ENCODE data around the gene ADCY3.

ADCY3 gene

DNA sequence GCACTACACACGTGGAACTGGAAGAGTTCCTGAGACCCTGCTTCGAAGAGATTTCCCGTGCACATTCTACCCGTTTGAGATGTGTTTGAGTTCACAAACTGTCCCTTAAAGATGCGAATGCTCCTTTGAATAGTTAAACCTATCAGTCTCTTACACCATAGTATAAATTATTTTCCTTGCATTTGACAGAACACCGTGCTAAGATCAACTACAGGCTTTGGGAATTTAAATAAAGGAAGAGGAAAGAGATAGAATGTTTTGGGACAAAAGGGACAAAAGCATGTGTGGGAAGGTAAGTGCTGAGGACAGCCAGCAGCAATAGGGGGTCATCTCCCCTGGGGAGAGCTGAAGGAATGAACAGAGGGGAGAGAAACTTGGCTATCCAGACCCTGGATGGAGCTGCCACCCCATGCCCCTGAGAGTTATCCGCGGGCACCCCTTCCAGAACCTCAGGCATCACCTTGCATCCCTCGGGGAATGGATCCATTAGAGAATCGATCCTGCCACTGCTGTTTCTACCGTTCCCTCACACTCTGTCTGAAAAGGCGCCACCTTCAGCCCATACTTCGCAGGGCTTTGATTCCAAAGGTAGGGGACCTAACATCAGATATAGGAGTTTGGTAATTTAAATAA lies 888 bp upstream of the ADCY3 start:
- DNase-seq = peak in 2 of 3 donors; percentile 31 to 32
- Histone ChIP-seq H3K4me3 (ENCODE audit: control insufficient read depth in 1 of 7, extremely low read depth in 1 of 7, insufficient read depth in 4 of 7, low read depth in 2 of 7, low read length in 6 of 7) (peak overlapping the region; percentile 8 to 81 (median 54)), H3K27ac (ENCODE audit: insufficient read depth in 1 of 2, low read depth in 1 of 2, low read length in 2 of 2, poor library complexity in 1 of 2, severe bottlenecking in 2 of 2) (no peak overlapping the region), H3K9me3 (ENCODE audit: control extremely low read depth in 1 of 5, control insufficient read depth in 4 of 5, insufficient read depth in 2 of 5, low read depth in 1 of 5, low read length in 4 of 5) (no peaks in the 10 kb centered on the region), H3K27me3 (replicated peaks in 2 of 5; ENCODE audit: control insufficient read depth in 4 of 5, insufficient read depth in 5 of 5, low read length in 4 of 5) (no peaks in the 10 kb centered on the region), H3K4me1 (ENCODE audit: control extremely low read depth in 1 of 4, control insufficient read depth in 4 of 4, insufficient read depth in 4 of 4, low read length in 3 of 4) (peaks cover 0 to 42% (median 36%) of the 10 kb centered on the region in 4 experiments), H3K36me3 (ENCODE audit: control insufficient read depth in 4 of 4, insufficient read depth in 4 of 4, low read length in 3 of 4) (peaks cover 0 to 11% (median 4%) of the 10 kb centered on the region in 4 experiments)
- ChIA-PET CTCF (no interaction called here), POLR2A (interaction anchor here (2.0 kb wide), 1 partner anchor 10 kb away, joined by 4 read pairs; no protein-coding TSS in a partner anchor)
- 38% methylated on average over 9 of the region's 13 CpGs for WGBS (ENCODE audit: insufficient coverage)

GRCh38 chr2:24919506-24920097 lies 435 bp downstream of the ADCY3 start:
- peaks cover 0 to 19% (median 6%) of the 10 kb centered on the region in 4 experiments for H3K36me3 ChIP-seq (ENCODE audit: control insufficient read depth in 4 of 4, insufficient read depth in 4 of 4, low read length in 3 of 4)
- under 1% methylated on average over 61 of the region's 76 CpGs for WGBS (ENCODE audit: insufficient coverage)
- H3K9me3 ChIP-seq (ENCODE audit: control extremely low read depth in 1 of 5, control insufficient read depth in 4 of 5, insufficient read depth in 2 of 5, low read depth in 1 of 5, low read length in 4 of 5) = no peaks in the 10 kb centered on the region
- DNase-seq = no peak
- CTCF ChIA-PET = interaction anchor here (0.5 to 1.2 kb wide), 2 partner anchors 16 to 525 kb away, joined by 3 read pairs; no protein-coding TSS in a partner anchor
- H3K27ac ChIP-seq (ENCODE audit: insufficient read depth in 1 of 2, low read depth in 1 of 2, low read length in 2 of 2, poor library complexity in 1 of 2, severe bottlenecking in 2 of 2) = no peak overlapping the region
- H3K27me3 ChIP-seq (replicated peaks in 2 of 5; ENCODE audit: control insufficient read depth in 4 of 5, insufficient read depth in 5 of 5, low read length in 4 of 5) = no peaks in the 10 kb centered on the region
- peak overlapping the region; percentile 41 to 81 (median 68) for H3K4me3 ChIP-seq (ENCODE audit: control insufficient read depth in 1 of 7, extremely low read depth in 1 of 7, insufficient read depth in 4 of 7, low read depth in 2 of 7, low read length in 6 of 7)
- POLR2A ChIA-PET = interaction anchor here (0.7 to 2.0 kb wide), 2 partner anchors 11 to 16 kb away, joined by 3 to 4 read pairs; no protein-coding TSS in a partner anchor
- H3K4me1 ChIP-seq (ENCODE audit: control extremely low read depth in 1 of 4, control insufficient read depth in 4 of 4, insufficient read depth in 4 of 4, low read length in 3 of 4) = peaks cover 0 to 40% (median 37%) of the 10 kb centered on the region in 4 experiments

GRCh38 chr2:24919037-24919505 lies 966 bp downstream of the ADCY3 start:
- 45% methylated on average over 13 of the region's 13 CpGs for WGBS (ENCODE audit: insufficient coverage)
- H3K9me3 ChIP-seq (ENCODE audit: control extremely low read depth in 1 of 5, control insufficient read depth in 4 of 5, insufficient read depth in 2 of 5, low read depth in 1 of 5, low read length in 4 of 5) = no peaks in the 10 kb centered on the region
- H3K27me3 ChIP-seq (replicated peaks in 2 of 5; ENCODE audit: control insufficient read depth in 4 of 5, insufficient read depth in 5 of 5, low read length in 4 of 5) = no peaks in the 10 kb centered on the region
- H3K4me3 ChIP-seq (ENCODE audit: control insufficient read depth in 1 of 7, extremely low read depth in 1 of 7, insufficient read depth in 4 of 7, low read depth in 2 of 7, low read length in 6 of 7) = peak overlapping the region; percentile 41 to 81 (median 68)
- no peak overlapping the region for H3K27ac ChIP-seq (ENCODE audit: insufficient read depth in 1 of 2, low read depth in 1 of 2, low read length in 2 of 2, poor library complexity in 1 of 2, severe bottlenecking in 2 of 2)
- H3K4me1 ChIP-seq (ENCODE audit: control extremely low read depth in 1 of 4, control insufficient read depth in 4 of 4, insufficient read depth in 4 of 4, low read length in 3 of 4) = peaks cover 0 to 40% (median 37%) of the 10 kb centered on the region in 4 experiments
- peaks cover 0 to 19% (median 6%) of the 10 kb centered on the region in 4 experiments for H3K36me3 ChIP-seq (ENCODE audit: control insufficient read depth in 4 of 4, insufficient read depth in 4 of 4, low read length in 3 of 4)
- ChIA-PET POLR2A (interaction anchor here (0.7 to 2.0 kb wide), 2 partner anchors 11 to 17 kb away, joined by 3 to 4 read pairs; no protein-coding TSS in a partner anchor), CTCF (interaction anchor here (0.5 to 1.2 kb wide), 2 partner anchors 17 to 524 kb away, joined by 3 read pairs; no protein-coding TSS in a partner anchor)
- peak in 2 of 3 donors; percentile 37 to 53 for DNase-seq

GRCh38 chr2:24918326-24919036 lies 1.6 kb downstream of the ADCY3 start:
- H3K4me3 ChIP-seq (ENCODE audit: control insufficient read depth in 1 of 7, extremely low read depth in 1 of 7, insufficient read depth in 4 of 7, low read depth in 2 of 7, low read length in 6 of 7) = peak overlapping the region in 4 of 7 experiments; percentile 61 to 81 (median 69)
- H3K36me3 ChIP-seq (ENCODE audit: control insufficient read depth in 4 of 4, insufficient read depth in 4 of 4, low read length in 3 of 4) = peaks cover 0 to 19% (median 8%) of the 10 kb centered on the region in 4 experiments
- no peak for DNase-seq
- H3K4me1 ChIP-seq (ENCODE audit: control extremely low read depth in 1 of 4, control insufficient read depth in 4 of 4, insufficient read depth in 4 of 4, low read length in 3 of 4) = peaks cover 0 to 40% (median 37%) of the 10 kb centered on the region in 4 experiments
- no peaks in the 10 kb centered on the region for H3K27me3 ChIP-seq (replicated peaks in 2 of 5; ENCODE audit: control insufficient read depth in 4 of 5, insufficient read depth in 5 of 5, low read length in 4 of 5)
- no peaks in the 10 kb centered on the region for H3K9me3 ChIP-seq (ENCODE audit: control extremely low read depth in 1 of 5, control insufficient read depth in 4 of 5, insufficient read depth in 2 of 5, low read depth in 1 of 5, low read length in 4 of 5)
- no peak overlapping the region for H3K27ac ChIP-seq (ENCODE audit: insufficient read depth in 1 of 2, low read depth in 1 of 2, low read length in 2 of 2, poor library complexity in 1 of 2, severe bottlenecking in 2 of 2)
- CTCF ChIA-PET = interaction anchor here (0.5 to 1.3 kb wide), 4 partner anchors 17 to 523 kb away, joined by 3 to 4 read pairs (median 3); no protein-coding TSS in a partner anchor
- WGBS (ENCODE audit: insufficient coverage) = 97% methylated on average over 41 of the region's 42 CpGs
- POLR2A ChIA-PET = no interaction called here

GRCh38 chr2:24917731-24918325 lies 2.2 kb downstream of the ADCY3 start:
- no peak for DNase-seq
- WGBS (ENCODE audit: insufficient coverage) = 97% methylated on average over 11 of the region's 12 CpGs
- H3K27ac ChIP-seq (ENCODE audit: insufficient read depth in 1 of 2, low read depth in 1 of 2, low read length in 2 of 2, poor library complexity in 1 of 2, severe bottlenecking in 2 of 2) = no peak overlapping the region
- no peaks in the 10 kb centered on the region for H3K27me3 ChIP-seq (replicated peaks in 2 of 5; ENCODE audit: control insufficient read depth in 4 of 5, insufficient read depth in 5 of 5, low read length in 4 of 5)
- no peak overlapping the region for H3K4me3 ChIP-seq (ENCODE audit: control insufficient read depth in 1 of 7, extremely low read depth in 1 of 7, insufficient read depth in 4 of 7, low read depth in 2 of 7, low read length in 6 of 7)
- H3K9me3 ChIP-seq (ENCODE audit: control extremely low read depth in 1 of 5, control insufficient read depth in 4 of 5, insufficient read depth in 2 of 5, low read depth in 1 of 5, low read length in 4 of 5) = no peaks in the 10 kb centered on the region
- POLR2A ChIA-PET = no interaction called here
- peaks cover 0 to 23% (median 8%) of the 10 kb centered on the region in 4 experiments for H3K36me3 ChIP-seq (ENCODE audit: control insufficient read depth in 4 of 4, insufficient read depth in 4 of 4, low read length in 3 of 4)
- CTCF ChIA-PET = interaction anchor here (0.8 to 1.3 kb wide), 2 partner anchors 81 to 90 kb away, joined by 3 to 4 read pairs; no protein-coding TSS in a partner anchor
- peaks cover 0 to 40% (median 37%) of the 10 kb centered on the region in 4 experiments for H3K4me1 ChIP-seq (ENCODE audit: control extremely low read depth in 1 of 4, control insufficient read depth in 4 of 4, insufficient read depth in 4 of 4, low read length in 3 of 4)

GRCh38 chr2:24917086-24917485 lies 3.0 kb downstream of the ADCY3 start:
- DNase-seq = no peak
- Histone ChIP-seq H3K36me3 (ENCODE audit: control insufficient read depth in 4 of 4, insufficient read depth in 4 of 4, low read length in 3 of 4) (peaks cover 0 to 29% (median 8%) of the 10 kb centered on the region in 4 experiments), H3K9me3 (ENCODE audit: control extremely low read depth in 1 of 5, control insufficient read depth in 4 of 5, insufficient read depth in 2 of 5, low read depth in 1 of 5, low read length in 4 of 5) (no peaks in the 10 kb centered on the region), H3K4me3 (ENCODE audit: control insufficient read depth in 1 of 7, extremely low read depth in 1 of 7, insufficient read depth in 4 of 7, low read depth in 2 of 7, low read length in 6 of 7) (no peak overlapping the region), H3K4me1 (ENCODE audit: control extremely low read depth in 1 of 4, control insufficient read depth in 4 of 4, insufficient read depth in 4 of 4, low read length in 3 of 4) (peaks cover 0 to 40% (median 37%) of the 10 kb centered on the region in 4 experiments), H3K27me3 (replicated peaks in 2 of 5; ENCODE audit: control insufficient read depth in 4 of 5, insufficient read depth in 5 of 5, low read length in 4 of 5) (no peaks in the 10 kb centered on the region), H3K27ac (ENCODE audit: insufficient read depth in 1 of 2, low read depth in 1 of 2, low read length in 2 of 2, poor library complexity in 1 of 2, severe bottlenecking in 2 of 2) (no peak overlapping the region)
- CTCF ChIA-PET = interaction anchor here (1.3 kb wide), 1 partner anchor 89 kb away, joined by 4 read pairs; no protein-coding TSS in a partner anchor
- POLR2A ChIA-PET = no interaction called here
- WGBS (ENCODE audit: insufficient coverage) = 58% methylated on average over 6 of the region's 7 CpGs
